Measurements from ENCODE around the gene PLA2G4D. TPM values are rescaled to one million over a fixed set of nuclear protein-coding genes. Genes with fewer than 3 reads are reported as not detected.
A peak's percentile ranks its signal among the peaks of the same experiment; 100 is the strongest.

The PLA2G4D gene
- total RNA-seq, 4 donors from 2014 or later, result 15.0 to 29.6 (median 24.4) TPM

- WGBS, result 96% methylated on average over 3 of the region's 3 CpGs
- Histone ChIP-seq H3K27me3 (peaks cover 6% of the 10 kb centered on the region), H3K4me3 (no peak overlapping the region), H3K9me3 (no peaks in the 10 kb centered on the region), H3K4me1 (peaks cover 12% of the 10 kb centered on the region), H3K27ac (no peak overlapping the region), H3K36me3 (no peaks in the 10 kb centered on the region)
- DNase-seq (ENCODE audit: low spot score in 2 of 2), result no peak
- TF ChIP-seq EP300 (IDR thresholded peaks at IDR 0.05) (no peak), POLR2AphosphoS5 (IDR thresholded peaks at IDR 0.05) (no peak), POLR2A (IDR thresholded peaks at IDR 0.05) (no peak), CTCF (IDR thresholded peaks at IDR 0.05) (no peak)
Measured at GRCh38 chr15:42085721-42086120, 8.6 kb downstream of the PLA2G4D start.

GRCh38 chr15:42085236-42085605 lies 9.1 kb downstream of the PLA2G4D start:
- DNase-seq (ENCODE audit: low spot score in 2 of 2), result no peak
- H3K36me3 ChIP-seq, result no peaks in the 10 kb centered on the region
- no peaks in the 10 kb centered on the region for H3K9me3 ChIP-seq
- peaks cover 6% of the 10 kb centered on the region for H3K27me3 ChIP-seq
- WGBS, result 70% methylated on average over 5 of the region's 5 CpGs
- peaks cover 10% of the 10 kb centered on the region for H3K4me1 ChIP-seq
- TF ChIP-seq CTCF (IDR thresholded peaks at IDR 0.05), result no peak
- TF ChIP-seq POLR2A (IDR thresholded peaks at IDR 0.05), result no peak
- TF ChIP-seq EP300 (IDR thresholded peaks at IDR 0.05), result no peak
- no peak for TF ChIP-seq POLR2AphosphoS5 (IDR thresholded peaks at IDR 0.05)
- H3K4me3 ChIP-seq, result no peak overlapping the region
- H3K27ac ChIP-seq, result no peak overlapping the region

GRCh38 chr15:42084465-42085235 lies 9.7 kb downstream of the PLA2G4D start:
- DNase-seq (ENCODE audit: low spot score in 2 of 2), result no peak
- Histone ChIP-seq H3K9me3 (no peaks in the 10 kb centered on the region), H3K36me3 (no peaks in the 10 kb centered on the region), H3K4me1 (peaks cover 9% of the 10 kb centered on the region), H3K27me3 (peaks cover 6% of the 10 kb centered on the region), H3K27ac (no peak overlapping the region), H3K4me3 (no peak overlapping the region)
- TF ChIP-seq CTCF (IDR thresholded peaks at IDR 0.05), result peak; percentile 81 to 87
- no peak for TF ChIP-seq POLR2A (IDR thresholded peaks at IDR 0.05)
- WGBS, result 31% methylated on average over 18 of the region's 29 CpGs

GRCh38 chr15:42083916-42084315 lies 10.4 kb downstream of the PLA2G4D start:
- peaks cover 6% of the 10 kb centered on the region for H3K27me3 ChIP-seq
- DNase-seq (ENCODE audit: low spot score in 2 of 2), result no peak

GRCh38 chr15:42083605-42083908 lies 10.8 kb downstream of the PLA2G4D start:
- H3K9me3 ChIP-seq, result no peaks in the 10 kb centered on the region
- H3K27me3 ChIP-seq, result peaks cover 6% of the 10 kb centered on the region
- H3K4me1 ChIP-seq, result peaks cover 9% of the 10 kb centered on the region
- no peak for DNase-seq (ENCODE audit: low spot score in 2 of 2)
- 93% methylated on average over 3 of the region's 3 CpGs for WGBS
- H3K27ac ChIP-seq, result no peak overlapping the region
- no peaks in the 10 kb centered on the region for H3K36me3 ChIP-seq
- H3K4me3 ChIP-seq, result no peak overlapping the region
- TF ChIP-seq EP300 (IDR thresholded peaks at IDR 0.05), result no peak
- TF ChIP-seq POLR2A (IDR thresholded peaks at IDR 0.05), result no peak
- no peak for TF ChIP-seq CTCF (IDR thresholded peaks at IDR 0.05)
- no peak for TF ChIP-seq POLR2AphosphoS5 (IDR thresholded peaks at IDR 0.05)

More at GRCh38 chr15:42083916-42084315, 10.4 kb downstream of the PLA2G4D start:
- no peaks in the 10 kb centered on the region for H3K9me3 ChIP-seq
- H3K27ac ChIP-seq, result no peak overlapping the region
- WGBS, result 80% methylated on average over 9 of the region's 13 CpGs
- peaks cover 9% of the 10 kb centered on the region for H3K4me1 ChIP-seq
- TF ChIP-seq POLR2A (IDR thresholded peaks at IDR 0.05), result no peak
- no peak for TF ChIP-seq EP300 (IDR thresholded peaks at IDR 0.05)
- no peak for TF ChIP-seq POLR2AphosphoS5 (IDR thresholded peaks at IDR 0.05)
- no peak for TF ChIP-seq CTCF (IDR thresholded peaks at IDR 0.05)
- no peaks in the 10 kb centered on the region for H3K36me3 ChIP-seq
- H3K4me3 ChIP-seq, result no peak overlapping the region

Measured in suprapubic skin (tissue), 4 donors.